ENCODE data around the gene DPP10.
A peak's percentile ranks its signal among the peaks of the same experiment; 100 is the strongest.

The DPP10 gene

DNA sequence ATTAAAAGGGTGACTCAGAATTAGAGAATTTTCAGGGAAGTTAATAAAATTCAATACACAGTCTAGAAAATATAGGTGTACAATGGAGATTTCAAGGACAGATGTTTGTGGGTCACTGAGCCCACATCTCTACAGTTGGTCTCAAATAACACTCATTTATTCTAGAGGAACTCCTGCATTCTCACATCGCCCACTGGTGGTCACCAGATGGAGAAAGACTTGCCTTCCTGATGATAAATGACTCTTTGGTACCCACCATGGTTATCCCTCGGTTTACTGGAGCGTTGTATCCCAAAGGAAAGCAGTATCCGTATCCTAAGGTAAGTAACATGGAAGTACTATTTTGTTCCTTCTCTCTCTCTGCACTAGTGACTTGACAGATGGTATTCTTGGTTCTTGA, 1297.1 kb downstream of the DPP10 start:
- H3K27ac ChIP-seq, result no peak overlapping the region
- TF ChIP-seq ZFX (IDR thresholded peaks at IDR 0.05; ENCODE audit: borderline replicate concordance), result no peak
- TF ChIP-seq, protein P1, sequence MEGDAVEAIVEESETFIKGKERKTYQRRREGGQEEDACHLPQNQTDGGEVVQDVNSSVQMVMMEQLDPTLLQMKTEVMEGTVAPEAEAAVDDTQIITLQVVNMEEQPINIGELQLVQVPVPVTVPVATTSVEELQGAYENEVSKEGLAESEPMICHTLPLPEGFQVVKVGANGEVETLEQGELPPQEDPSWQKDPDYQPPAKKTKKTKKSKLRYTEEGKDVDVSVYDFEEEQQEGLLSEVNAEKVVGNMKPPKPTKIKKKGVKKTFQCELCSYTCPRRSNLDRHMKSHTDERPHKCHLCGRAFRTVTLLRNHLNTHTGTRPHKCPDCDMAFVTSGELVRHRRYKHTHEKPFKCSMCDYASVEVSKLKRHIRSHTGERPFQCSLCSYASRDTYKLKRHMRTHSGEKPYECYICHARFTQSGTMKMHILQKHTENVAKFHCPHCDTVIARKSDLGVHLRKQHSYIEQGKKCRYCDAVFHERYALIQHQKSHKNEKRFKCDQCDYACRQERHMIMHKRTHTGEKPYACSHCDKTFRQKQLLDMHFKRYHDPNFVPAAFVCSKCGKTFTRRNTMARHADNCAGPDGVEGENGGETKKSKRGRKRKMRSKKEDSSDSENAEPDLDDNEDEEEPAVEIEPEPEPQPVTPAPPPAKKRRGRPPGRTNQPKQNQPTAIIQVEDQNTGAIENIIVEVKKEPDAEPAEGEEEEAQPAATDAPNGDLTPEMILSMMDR (IDR thresholded peaks at IDR 0.05), result peak; percentile 41

DNA sequence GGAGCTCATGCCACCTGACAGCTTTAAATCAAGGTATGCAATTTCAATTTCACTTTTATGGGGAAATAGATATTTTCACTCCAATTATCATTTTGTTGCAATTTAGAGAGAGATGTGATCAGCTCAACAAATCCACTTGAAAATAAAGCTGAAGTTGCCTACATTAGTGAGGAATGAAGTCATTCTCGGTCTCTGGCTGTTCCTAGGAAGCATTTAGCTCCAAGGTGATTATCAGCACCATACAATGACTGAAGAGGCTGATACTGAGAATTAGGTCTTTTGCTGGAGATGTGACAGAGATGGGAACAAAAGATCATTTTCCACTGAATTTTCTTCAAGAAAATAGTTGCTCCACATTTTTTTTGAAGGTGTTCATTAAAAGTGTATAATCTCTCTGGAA, 1303.7 kb downstream of the DPP10 start:
- no peak for TF ChIP-seq ZFX (IDR thresholded peaks at IDR 0.05; ENCODE audit: borderline replicate concordance)
- TF ChIP-seq, protein P1 (IDR thresholded peaks at IDR 0.05), result no peak
- H3K27ac ChIP-seq, result no peak overlapping the region

DNA sequence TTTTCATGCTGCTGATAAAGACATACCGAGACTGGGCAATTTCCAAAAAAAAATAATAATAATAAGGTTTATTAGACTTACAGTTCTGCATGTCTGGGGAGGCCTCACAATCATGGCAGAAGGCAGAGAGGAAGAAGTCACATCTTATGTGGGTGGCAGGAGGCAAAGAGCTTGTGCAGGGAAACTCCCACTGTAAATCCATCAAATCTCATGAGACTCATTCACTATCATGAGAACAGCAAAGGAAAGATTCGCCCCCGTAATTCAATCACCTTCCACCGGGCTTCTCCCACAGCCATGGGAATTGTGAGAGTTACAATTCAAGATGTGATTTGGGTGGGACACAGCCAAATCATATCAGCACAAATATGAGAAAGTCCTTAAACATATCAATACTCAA, 1314.8 kb downstream of the DPP10 start:
- H3K27ac ChIP-seq, result no peak overlapping the region
- no peak for TF ChIP-seq ZFX (IDR thresholded peaks at IDR 0.05; ENCODE audit: borderline replicate concordance)
- TF ChIP-seq, protein P1 (IDR thresholded peaks at IDR 0.05), result no peak

DNA sequence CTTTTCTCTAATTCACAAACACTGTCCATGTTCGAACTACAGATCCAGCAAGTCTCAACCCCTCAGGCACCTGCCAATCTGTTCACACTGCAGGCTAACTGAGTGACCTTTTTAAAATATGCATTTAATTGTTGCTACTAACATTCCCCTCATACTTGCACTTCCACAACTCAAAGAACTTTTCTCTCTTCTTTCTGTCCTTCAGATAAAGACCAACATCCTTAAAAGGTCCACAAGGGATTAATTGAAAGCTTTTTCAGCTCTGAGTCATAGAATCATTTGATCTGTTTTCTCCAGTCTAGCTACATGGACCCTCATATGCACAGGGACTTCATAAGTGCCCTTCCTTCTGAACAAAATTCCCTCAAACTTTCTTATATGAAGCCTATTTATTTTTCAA, 1321.2 kb downstream of the DPP10 start:
- H3K27ac ChIP-seq, result no peak overlapping the region
- TF ChIP-seq, protein P1 (IDR thresholded peaks at IDR 0.05), result no peak
- no peak for TF ChIP-seq ZFX (IDR thresholded peaks at IDR 0.05; ENCODE audit: borderline replicate concordance)

DNA sequence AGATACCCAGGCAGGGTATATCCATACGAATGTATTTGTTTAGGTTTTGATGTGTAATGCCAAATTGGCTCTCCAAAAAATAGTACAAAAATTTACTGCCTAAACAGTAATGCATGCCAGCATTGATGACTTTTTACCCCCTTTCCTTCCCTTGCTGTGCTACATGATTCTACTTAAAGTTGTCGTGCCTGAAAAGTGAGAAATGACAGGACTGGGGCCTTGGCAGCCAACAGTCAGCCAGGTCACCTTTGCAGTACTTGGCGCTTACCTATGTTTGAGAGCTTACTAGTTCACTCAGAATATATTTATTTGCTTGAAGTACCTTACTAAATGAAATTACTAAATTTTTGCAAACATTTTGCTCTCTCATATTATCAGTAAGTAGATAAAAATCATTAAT, 1329.1 kb downstream of the DPP10 start:
- H3K27ac ChIP-seq, result no peak overlapping the region
- TF ChIP-seq, protein P1 (IDR thresholded peaks at IDR 0.05), result no peak
- TF ChIP-seq ZFX (IDR thresholded peaks at IDR 0.05; ENCODE audit: borderline replicate concordance), result no peak

DNA sequence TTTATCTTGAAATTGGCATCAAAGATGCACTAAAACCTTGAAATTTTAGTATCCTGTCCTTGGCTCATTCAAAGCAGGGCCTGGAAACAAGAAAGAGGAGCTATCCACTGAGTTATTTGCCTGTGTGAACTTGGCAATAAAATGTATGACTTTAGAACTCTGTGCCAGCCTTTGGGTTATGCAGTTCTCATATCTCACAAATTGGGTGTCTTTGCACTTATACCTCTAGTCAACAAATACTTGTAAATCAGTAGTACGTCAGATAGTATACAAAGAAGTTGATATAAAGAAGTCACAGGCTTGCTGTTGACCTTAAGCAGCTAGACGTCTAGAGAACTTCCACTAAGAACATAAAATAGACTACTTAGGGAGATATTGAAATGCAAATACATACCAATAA, 1331.9 kb downstream of the DPP10 start:
- no peak overlapping the region for H3K27ac ChIP-seq
- no peak for TF ChIP-seq ZFX (IDR thresholded peaks at IDR 0.05; ENCODE audit: borderline replicate concordance)
- TF ChIP-seq, protein P1 (IDR thresholded peaks at IDR 0.05), result no peak

DNA sequence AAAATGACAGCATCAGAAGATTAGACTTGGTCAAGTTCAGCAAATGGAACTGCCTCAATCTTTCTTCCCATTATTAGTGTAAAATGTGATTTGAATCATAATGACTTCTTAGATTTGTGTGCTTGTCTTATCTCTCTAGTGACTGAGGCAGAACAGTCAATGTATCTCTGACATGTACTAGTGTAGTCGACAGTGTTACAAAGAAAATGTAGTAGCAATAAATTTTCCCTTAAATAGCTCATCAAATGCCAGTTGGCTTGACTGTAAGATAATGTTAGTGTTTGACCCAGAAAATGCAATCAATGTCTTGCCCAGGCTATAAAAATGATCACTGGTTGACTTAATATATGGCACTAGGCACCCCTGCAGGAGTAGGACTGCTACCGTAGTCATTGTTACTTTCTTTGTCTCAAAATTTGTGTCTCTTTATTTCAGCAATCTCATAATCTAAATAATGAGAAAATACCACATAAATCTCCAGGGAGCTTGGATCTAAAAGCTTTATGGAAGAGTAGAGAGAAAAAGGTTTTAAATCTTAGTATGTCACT, 1336.7 kb downstream of the DPP10 start:
- TF ChIP-seq, protein P1 (IDR thresholded peaks at IDR 0.05), result no peak
- no peak for TF ChIP-seq ZFX (IDR thresholded peaks at IDR 0.05; ENCODE audit: borderline replicate concordance)
- no peak overlapping the region for H3K27ac ChIP-seq

All from 22Rv1 (cell line).